Adrenal gland (tissue), 5 donors: ENCODE data around the gene MAZ.
"Not testable (repeated sequence)": the region's sequence is repeated elsewhere in the genome, so short reads cannot be mapped to it uniquely, and the experiment has no call there.

ENCODE experiments used
- CTCF ChIP-seq, 6 experiments: fragments of 450-650 bp in 4 of 6; fragments of 200-600 bp in 2 of 6; sonication (generic) in 1 of 6; IDR thresholded peaks; 1 replicate in 5 of 6; 2 replicates in 1 of 6; pipeline versions ENCODE4 v1.5.1 to v1.8.0; 2016 to 2021; ENCODE audit warnings: antibody characterized with exemption in 6 of 6, mild to moderate bottlenecking in 2 of 6, moderate library complexity in 1 of 6
- POLR2A ChIP-seq, 2 donors: fragments of 450-650 bp; IDR thresholded peaks; one replicate each; pipeline ENCODE4 v1.6.1; 2017; ENCODE audit warnings: antibody characterized with exemption in 2 of 2, mild to moderate bottlenecking in 2 of 2, moderate library complexity in 1 of 2
- donor health status: DM: no; HTN: no; CAD: no.

- not testable (repeated sequence) for TF ChIP-seq CTCF, POLR2A (IDR thresholded peaks at IDR 0.05)
Measured at GRCh38 chr16:29793153-29793552, 13.2 kb upstream of the MAZ start.
